ENCODE measurements around the gene C3orf70.
A peak's percentile ranks its signal among the peaks of the same experiment; 100 is the strongest.

Gene C3orf70, protein sequence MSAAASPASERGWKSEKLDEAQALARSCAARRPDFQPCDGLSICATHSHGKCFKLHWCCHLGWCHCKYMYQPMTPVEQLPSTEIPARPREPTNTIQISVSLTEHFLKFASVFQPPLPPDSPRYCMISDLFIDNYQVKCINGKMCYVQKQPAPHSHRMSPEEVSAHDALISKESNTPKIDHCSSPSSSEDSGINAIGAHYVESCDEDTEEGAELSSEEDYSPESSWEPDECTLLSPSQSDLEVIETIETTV

GRCh38 chr3:185152410-185153170 lies at the start of gene C3orf70:
C3orf70 (minus strand) TSS chr3:185153060; CDS start chr3:185152823, 237 bp downstream.
- DNase-seq, result peak; percentile 20

GRCh38 chr3:185200639-185201038 lies 47.8 kb upstream of the C3orf70 start:
- DNase-seq, result no peak

GRCh38 chr3:185199671-185200070 lies 46.8 kb upstream of the C3orf70 start:
- no peak for DNase-seq

DNA sequence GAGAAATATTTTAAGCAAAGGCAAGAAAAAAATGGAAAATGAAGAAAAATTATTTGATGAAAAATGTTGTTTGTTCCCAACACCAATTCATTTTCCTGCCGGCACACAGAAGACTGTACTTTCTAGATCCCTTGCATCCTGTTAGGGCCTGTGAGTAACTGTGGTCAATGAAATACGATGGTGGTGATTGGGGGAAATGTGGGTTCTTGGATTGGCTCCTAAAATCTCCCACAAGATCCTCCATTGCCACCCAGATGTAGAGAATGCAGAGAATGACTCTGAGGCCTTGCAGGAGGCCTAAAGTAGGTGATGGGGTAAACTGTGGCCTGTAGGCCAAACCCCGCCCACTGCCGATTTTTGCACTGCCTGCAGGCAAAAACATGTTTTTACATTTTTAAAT lies 46.3 kb upstream of the C3orf70 start:
- DNase-seq, result no peak

DNA sequence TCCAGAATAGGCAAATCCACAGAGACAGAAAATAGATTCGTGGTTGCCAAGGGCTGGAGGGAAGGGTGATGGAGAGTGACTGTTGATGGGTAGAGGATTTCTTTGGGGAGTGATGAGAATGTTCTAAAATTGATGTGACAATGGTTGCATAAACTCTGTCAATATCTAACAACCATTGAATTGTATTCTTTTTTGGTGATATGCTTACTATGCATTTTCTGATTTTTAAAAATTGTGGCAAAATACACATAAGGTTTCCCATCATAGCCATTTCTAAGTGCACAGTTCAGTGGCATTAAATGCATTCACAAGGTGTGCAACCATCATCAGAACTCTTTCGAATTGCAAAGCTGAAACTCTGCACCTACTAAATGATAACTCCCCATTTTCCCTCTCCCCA lies 44.2 kb upstream of the C3orf70 start:
- no peak for DNase-seq

GRCh38 chr3:185195652-185196051 lies 42.8 kb upstream of the C3orf70 start:
- no peak for DNase-seq

GRCh38 chr3:185188816-185189215 lies 36.0 kb upstream of the C3orf70 start:
- no peak for DNase-seq

- no peak for DNase-seq
Measured at GRCh38 chr3:185187391-185187790, 34.5 kb upstream of the C3orf70 start.

DNA sequence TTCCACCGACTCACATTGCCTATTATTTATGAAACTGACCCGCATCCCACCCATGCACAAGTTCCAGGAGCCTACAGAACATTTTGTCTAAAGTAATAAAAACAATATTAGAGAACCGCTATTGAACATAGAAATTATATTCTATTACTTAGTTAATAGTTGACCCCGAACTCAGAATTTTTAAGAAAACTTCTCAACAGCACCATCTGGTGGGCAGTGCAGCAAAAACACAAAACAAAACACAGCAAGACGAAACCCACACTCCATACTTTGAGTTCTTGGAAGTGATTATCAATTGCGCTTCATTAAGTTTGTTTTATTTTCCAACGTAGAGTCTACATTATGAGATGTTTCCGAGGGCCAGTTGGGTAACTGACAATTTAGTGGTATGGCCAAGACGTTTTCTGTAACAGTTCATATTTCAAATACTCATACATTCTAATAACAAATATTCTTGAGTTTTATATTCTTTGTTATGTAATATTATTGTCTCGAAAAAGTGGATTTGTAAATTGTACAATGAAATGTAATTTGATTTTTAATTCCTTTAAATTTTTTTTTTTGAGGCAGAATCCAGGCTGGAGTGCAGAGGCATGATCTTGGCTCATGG lies 24.0 kb upstream of the C3orf70 start:
- no peak for DNase-seq

GRCh38 chr3:185175370-185175987 lies 22.6 kb upstream of the C3orf70 start:
- no peak for DNase-seq

GRCh38 chr3:185172086-185173049 lies 19.5 kb upstream of the C3orf70 start:
- DNase-seq, result no peak

DNA sequence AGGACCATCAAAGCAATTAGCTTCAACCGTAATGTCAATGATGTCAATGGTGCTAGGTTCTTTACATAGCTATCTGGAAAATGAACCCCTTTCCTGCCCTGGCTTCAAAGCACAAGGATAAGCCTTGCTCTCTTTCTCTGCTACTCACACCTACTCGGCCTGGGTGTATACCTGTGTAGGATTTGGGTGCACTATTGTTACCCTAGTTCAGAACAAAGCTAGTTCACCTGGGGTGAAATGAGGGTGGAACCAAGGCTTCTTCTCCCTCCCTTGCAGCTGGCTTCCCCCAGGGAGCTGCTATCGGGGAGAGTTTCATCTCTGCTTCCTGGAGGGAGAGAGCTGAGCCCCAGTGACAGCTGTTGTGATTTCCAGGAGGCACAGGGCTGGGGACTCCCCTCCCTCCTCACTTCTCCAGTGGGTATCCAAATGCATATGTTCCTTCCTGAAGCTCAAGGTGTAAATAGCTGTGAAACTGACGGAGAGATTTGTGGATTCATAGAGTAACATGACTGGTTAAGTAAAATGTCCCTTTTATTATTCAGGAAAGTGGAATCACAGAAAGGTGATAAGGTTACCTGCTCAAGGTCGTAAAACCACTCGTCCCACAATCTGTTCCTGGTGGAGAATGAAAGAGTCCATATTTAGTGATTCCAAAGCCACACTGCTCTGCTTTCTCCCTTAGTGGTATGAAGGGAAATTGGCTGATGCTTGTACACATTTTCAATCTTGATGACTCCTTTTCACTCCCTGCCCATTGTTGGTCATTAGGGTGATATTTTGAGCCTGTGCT lies 11.8 kb upstream of the C3orf70 start:
- no peak for DNase-seq

DNA sequence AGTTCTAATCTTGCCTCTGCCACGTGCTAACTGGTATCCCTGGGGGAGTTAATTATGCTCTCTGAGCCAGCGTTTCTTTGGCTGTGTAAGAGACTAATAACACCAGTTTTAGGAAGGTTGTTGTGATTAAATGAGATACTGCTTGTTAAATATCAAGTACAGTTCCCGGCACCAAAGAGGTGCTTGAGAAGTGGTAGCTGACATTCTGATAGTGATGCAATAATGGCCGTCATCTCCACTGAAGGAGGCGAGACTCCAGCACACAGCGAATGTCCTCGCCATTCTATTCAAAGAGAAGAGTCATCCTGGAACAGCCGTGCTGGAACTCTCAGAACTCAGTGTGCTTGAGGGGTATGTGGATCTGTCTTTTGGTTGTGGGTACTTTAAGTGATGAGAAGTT lies 9.8 kb upstream of the C3orf70 start:
- no peak for DNase-seq

- DNase-seq, result no peak
Measured at GRCh38 chr3:185161761-185162160, 8.9 kb upstream of the C3orf70 start.

DNA sequence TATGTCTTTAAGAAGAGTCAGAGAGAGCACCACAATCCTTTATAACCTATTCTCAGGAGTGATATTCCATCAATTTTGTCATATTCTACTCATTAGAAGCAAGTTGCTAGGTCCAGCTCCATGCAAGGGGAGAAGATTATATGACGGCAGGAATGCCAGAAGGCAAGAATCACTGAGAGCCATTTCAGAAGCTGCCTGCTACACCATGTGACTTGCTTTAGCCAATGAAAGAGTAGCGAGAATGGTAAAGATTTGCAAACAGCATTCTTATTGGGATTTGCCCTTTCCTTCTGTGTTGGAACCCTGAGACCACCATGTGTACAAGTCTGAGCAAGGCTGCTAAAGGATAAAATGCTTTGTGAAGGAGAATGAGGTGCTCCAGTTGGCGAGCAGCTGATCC lies 4.5 kb upstream of the C3orf70 start:
- no peak for DNase-seq

DNA sequence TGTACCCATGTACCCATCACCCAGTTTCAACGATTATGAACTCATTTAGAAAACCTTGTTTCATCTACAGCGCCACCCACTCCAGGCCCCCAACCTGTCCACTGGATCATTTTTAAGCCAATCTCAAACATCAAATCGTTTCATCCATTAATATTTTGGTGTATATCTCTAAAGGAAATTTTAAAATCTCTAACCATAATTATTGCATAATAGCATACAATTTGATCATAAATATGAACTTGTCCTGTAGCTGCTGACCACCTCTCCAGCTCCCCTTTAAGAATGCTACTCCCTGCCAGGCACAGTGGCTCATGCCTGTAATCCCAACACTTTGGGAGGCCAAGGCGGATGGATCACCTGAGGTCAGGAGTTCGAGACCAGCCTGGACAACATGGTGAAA lies 2.8 kb upstream of the C3orf70 start:
- no peak for DNase-seq

DNA sequence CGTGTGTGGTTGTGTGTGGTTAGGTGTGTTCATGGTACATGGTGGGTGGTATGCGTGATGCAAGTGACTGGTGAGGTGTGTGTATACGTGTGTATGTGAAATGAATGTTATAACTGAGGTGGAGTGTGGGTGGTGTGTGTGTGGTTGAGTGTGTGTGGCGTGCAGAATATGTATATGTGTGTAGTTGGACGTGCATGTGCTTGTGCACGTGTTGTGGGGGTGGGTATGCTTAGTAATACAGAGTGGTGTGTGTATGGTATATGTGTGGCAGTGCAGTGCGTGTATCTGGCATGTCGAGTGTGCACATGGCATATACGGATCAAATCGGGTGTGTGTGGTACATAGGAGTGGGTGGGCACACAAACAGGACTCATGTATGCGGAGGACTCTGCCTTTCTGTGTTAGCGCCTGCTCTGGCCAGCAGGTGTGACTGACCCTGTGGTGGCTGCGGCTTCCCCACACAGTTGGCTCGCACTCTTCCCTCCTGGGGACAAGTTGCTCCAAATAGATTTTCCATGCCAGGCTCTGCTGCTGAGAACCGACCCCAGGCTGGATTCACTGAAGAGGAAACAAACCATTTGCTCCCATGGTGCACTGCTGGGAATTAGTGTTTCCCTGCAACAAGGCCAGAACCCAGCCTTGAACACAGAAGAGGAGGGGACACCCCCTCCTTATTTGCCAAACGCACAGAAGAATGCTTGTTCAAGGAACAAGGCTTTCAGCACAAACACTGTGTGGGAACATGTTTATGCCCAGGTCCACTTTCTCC lies 1.2 kb upstream of the C3orf70 start:
- no peak for DNase-seq

GRCh38 chr3:185153171-185153771 lies 411 bp upstream of the C3orf70 start:
- DNase-seq, result no peak

- no peak for DNase-seq
Measured at GRCh38 chr3:185151964-185152409, 873 bp downstream of the C3orf70 start.

Measured in activated T-cell treated with anti-CD3 and anti-CD28 coated beads, Interleukin-2, amount 50 U/mL, for 1 hour (primary cell).